ENCODE results near the gene KCNA5.

DNA sequence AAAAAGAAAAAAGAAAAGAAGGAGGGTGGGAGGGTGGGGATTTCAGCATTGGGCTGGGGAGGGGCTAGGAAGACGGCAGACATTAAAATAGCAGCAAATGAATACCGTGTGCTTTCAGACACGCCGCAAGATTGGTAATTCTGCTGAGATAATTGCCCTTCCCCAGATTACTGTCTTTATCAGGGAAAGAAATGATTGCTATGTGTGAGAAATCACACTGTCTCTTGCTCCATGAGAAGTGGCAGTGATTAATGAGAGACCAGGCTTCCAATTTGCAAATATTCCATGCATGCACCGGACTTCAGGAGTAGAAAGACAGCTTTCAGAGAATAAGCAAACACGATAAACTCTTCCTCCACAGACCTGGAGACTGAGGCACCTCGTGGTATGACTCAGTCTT, 7.6 kb upstream of the KCNA5 start:
- TF ChIP-seq, protein P1, sequence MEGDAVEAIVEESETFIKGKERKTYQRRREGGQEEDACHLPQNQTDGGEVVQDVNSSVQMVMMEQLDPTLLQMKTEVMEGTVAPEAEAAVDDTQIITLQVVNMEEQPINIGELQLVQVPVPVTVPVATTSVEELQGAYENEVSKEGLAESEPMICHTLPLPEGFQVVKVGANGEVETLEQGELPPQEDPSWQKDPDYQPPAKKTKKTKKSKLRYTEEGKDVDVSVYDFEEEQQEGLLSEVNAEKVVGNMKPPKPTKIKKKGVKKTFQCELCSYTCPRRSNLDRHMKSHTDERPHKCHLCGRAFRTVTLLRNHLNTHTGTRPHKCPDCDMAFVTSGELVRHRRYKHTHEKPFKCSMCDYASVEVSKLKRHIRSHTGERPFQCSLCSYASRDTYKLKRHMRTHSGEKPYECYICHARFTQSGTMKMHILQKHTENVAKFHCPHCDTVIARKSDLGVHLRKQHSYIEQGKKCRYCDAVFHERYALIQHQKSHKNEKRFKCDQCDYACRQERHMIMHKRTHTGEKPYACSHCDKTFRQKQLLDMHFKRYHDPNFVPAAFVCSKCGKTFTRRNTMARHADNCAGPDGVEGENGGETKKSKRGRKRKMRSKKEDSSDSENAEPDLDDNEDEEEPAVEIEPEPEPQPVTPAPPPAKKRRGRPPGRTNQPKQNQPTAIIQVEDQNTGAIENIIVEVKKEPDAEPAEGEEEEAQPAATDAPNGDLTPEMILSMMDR (IDR thresholded peaks at IDR 0.05; ENCODE audit: low read depth, low read length) = no peak
- no peak for TF ChIP-seq EZH2phosphoT487 (IDR thresholded peaks at IDR 0.05; ENCODE audit: low read depth)
